Memory B cell (primary cell): Measurements from ENCODE around the gene RAB3A.
"Not testable (repeated sequence)": the region's sequence is repeated elsewhere in the genome, so short reads cannot be mapped to it uniquely, and the experiment has no call there.

Source experiments
- ATAC-seq: fragments of 150-1000 bp; cut with Tn5 transposase; 2 replicates; pipeline ENCODE4 v1.10.0; 2021; ENCODE audit warnings: low read depth, mild to moderate bottlenecking, moderate library complexity
- DNase-seq, 2 donors: peaks; one replicate each; pipeline ENCODE4 v3.0.0; 2022; ENCODE audit warnings: low spot score in 2 of 2
- H3K27ac Mint-ChIP-seq: one replicate; pipeline ENCODE4 v1.8.0; 2022; ENCODE audit warnings: mild to moderate bottlenecking, moderate library complexity, mixed read lengths
- H3K27me3 Mint-ChIP-seq: one replicate; pipeline ENCODE4 v1.8.0; 2022; ENCODE audit warnings: mixed read lengths
- H3K36me3 Mint-ChIP-seq: one replicate; pipeline ENCODE4 v1.8.0; 2022; ENCODE audit warnings: mild to moderate bottlenecking, mixed read lengths
- H3K4me1 Mint-ChIP-seq: one replicate; pipeline ENCODE4 v1.8.0; 2022; ENCODE audit warnings: mixed read lengths
- H3K4me3 Mint-ChIP-seq: one replicate; pipeline ENCODE4 v1.8.0; 2022; ENCODE audit warnings: mild to moderate bottlenecking, moderate library complexity, mixed read lengths
- H3K9me3 Mint-ChIP-seq: one replicate; pipeline ENCODE4 v1.8.0; 2022; ENCODE audit warnings: mixed read lengths

Gene RAB3A

GRCh38 chr19:18216789-18217188, 12.9 kb upstream of the RAB3A start:
- Mint-ChIP-seq H3K9me3 (no peaks in the 10 kb centered on the region), H3K36me3 (no peaks in the 10 kb centered on the region), H3K4me1 (peaks cover 3% of the 10 kb centered on the region), H3K27ac (no peak overlapping the region), H3K27me3 (peaks cover 11% of the 10 kb centered on the region), H3K4me3 (no peak overlapping the region)
- DNase-seq (no peak), ATAC-seq (no peak)

- ATAC-seq (no peak), DNase-seq (no peak)
- Mint-ChIP-seq H3K4me3 (no peak overlapping the region), H3K9me3 (no peaks in the 10 kb centered on the region), H3K4me1 (peaks cover 2% of the 10 kb centered on the region), H3K27me3 (peaks cover 5% of the 10 kb centered on the region), H3K27ac (no peak overlapping the region), H3K36me3 (no peaks in the 10 kb centered on the region)
Measured at GRCh38 chr19:18214779-18215433, 11.1 kb upstream of the RAB3A start.

- H3K4me1 Mint-ChIP-seq = peaks cover 2% of the 10 kb centered on the region
- H3K9me3 Mint-ChIP-seq = no peaks in the 10 kb centered on the region
- H3K27ac Mint-ChIP-seq = no peak overlapping the region
- no peak for ATAC-seq
- no peaks in the 10 kb centered on the region for H3K36me3 Mint-ChIP-seq
- H3K4me3 Mint-ChIP-seq = no peak overlapping the region
- H3K27me3 Mint-ChIP-seq = peaks cover 4% of the 10 kb centered on the region
- no peak for DNase-seq
Measured at GRCh38 chr19:18211683-18212082, 7.8 kb upstream of the RAB3A start.

- not testable (repeated sequence) for H3K4me1 Mint-ChIP-seq, H3K27ac Mint-ChIP-seq, ATAC-seq, H3K27me3 Mint-ChIP-seq, DNase-seq, H3K9me3 Mint-ChIP-seq, H3K36me3 Mint-ChIP-seq, H3K4me3 Mint-ChIP-seq
Measured at GRCh38 chr19:18209912-18210311, 6.1 kb upstream of the RAB3A start.

GRCh38 chr19:18208098-18208951, 4.5 kb upstream of the RAB3A start:
- no peak for ATAC-seq
- DNase-seq = peak; percentile 42 to 61
- Mint-ChIP-seq H3K4me3 (no peak overlapping the region), H3K27ac (no peak overlapping the region), H3K27me3 (peaks cover 1% of the 10 kb centered on the region), H3K9me3 (no peaks in the 10 kb centered on the region), H3K4me1 (peaks cover 3% of the 10 kb centered on the region), H3K36me3 (no peaks in the 10 kb centered on the region)

- Mint-ChIP-seq H3K4me3 (no peak overlapping the region), H3K27ac (no peak overlapping the region), H3K9me3 (no peaks in the 10 kb centered on the region), H3K36me3 (peaks cover 2% of the 10 kb centered on the region), H3K27me3 (peaks cover 1% of the 10 kb centered on the region), H3K4me1 (peaks cover 16% of the 10 kb centered on the region)
- ATAC-seq = no peak
- DNase-seq = no peak
Measured at GRCh38 chr19:18206018-18206417, 2.2 kb upstream of the RAB3A start.

- ATAC-seq (no peak), DNase-seq (peak in 1 of 2 donors; percentile 52)
Measured at GRCh38 chr19:18205200-18205892, 1.5 kb upstream of the RAB3A start.

GRCh38 chr19:18204394-18205199, 755 bp upstream of the RAB3A start:
- DNase-seq = peak; percentile 71 to 75
- H3K9me3 Mint-ChIP-seq = no peaks in the 10 kb centered on the region
- peaks cover 4% of the 10 kb centered on the region for H3K36me3 Mint-ChIP-seq
- ATAC-seq = peak; percentile 6
- H3K4me1 Mint-ChIP-seq = peaks cover 16% of the 10 kb centered on the region
- peak overlapping the region; percentile 94 for H3K27ac Mint-ChIP-seq
- H3K27me3 Mint-ChIP-seq = no peaks in the 10 kb centered on the region
- peak overlapping the region; percentile 93 for H3K4me3 Mint-ChIP-seq

More at GRCh38 chr19:18205200-18205892, 1.5 kb upstream of the RAB3A start:
- peaks cover 2% of the 10 kb centered on the region for H3K36me3 Mint-ChIP-seq
- no peaks in the 10 kb centered on the region for H3K9me3 Mint-ChIP-seq
- H3K27me3 Mint-ChIP-seq = peaks cover 1% of the 10 kb centered on the region
- H3K27ac Mint-ChIP-seq = peak overlapping the region; percentile 94
- H3K4me1 Mint-ChIP-seq = peaks cover 16% of the 10 kb centered on the region
- H3K4me3 Mint-ChIP-seq = peak overlapping the region; percentile 93

GRCh38 chr19:18203408-18203862, 407 bp downstream of the RAB3A start:
- Mint-ChIP-seq H3K9me3 (no peaks in the 10 kb centered on the region), H3K27ac (peak overlapping the region; percentile 94), H3K4me1 (peaks cover 16% of the 10 kb centered on the region), H3K4me3 (peak overlapping the region; percentile 93), H3K27me3 (no peaks in the 10 kb centered on the region), H3K36me3 (peaks cover 9% of the 10 kb centered on the region)
- DNase-seq (peak in 1 of 2 donors; percentile 18), ATAC-seq (peak; percentile 14)

GRCh38 chr19:18202778-18203407, 949 bp downstream of the RAB3A start:
- Mint-ChIP-seq H3K27me3 (no peaks in the 10 kb centered on the region), H3K4me3 (peak overlapping the region; percentile 93), H3K9me3 (no peaks in the 10 kb centered on the region), H3K27ac (peak overlapping the region; percentile 94), H3K36me3 (peaks cover 13% of the 10 kb centered on the region), H3K4me1 (peaks cover 16% of the 10 kb centered on the region)
- DNase-seq (peak in 1 of 2 donors; percentile 18), ATAC-seq (no peak)

GRCh38 chr19:18202397-18202777, 1.5 kb downstream of the RAB3A start:
- no peak overlapping the region for H3K27ac Mint-ChIP-seq

GRCh38 chr19:18198374-18198773, 5.5 kb downstream of the RAB3A start:
- Mint-ChIP-seq H3K36me3 (peaks cover 17% of the 10 kb centered on the region), H3K27me3 (no peaks in the 10 kb centered on the region), H3K9me3 (no peaks in the 10 kb centered on the region), H3K4me3 (no peak overlapping the region), H3K27ac (no peak overlapping the region), H3K4me1 (peaks cover 26% of the 10 kb centered on the region)
- DNase-seq = no peak
- no peak for ATAC-seq

More at GRCh38 chr19:18202397-18202777, 1.5 kb downstream of the RAB3A start:
- Mint-ChIP-seq H3K9me3 (no peaks in the 10 kb centered on the region), H3K4me1 (peaks cover 16% of the 10 kb centered on the region), H3K27me3 (no peaks in the 10 kb centered on the region), H3K4me3 (peak overlapping the region; percentile 93), H3K36me3 (peaks cover 14% of the 10 kb centered on the region)
- ATAC-seq (no peak), DNase-seq (no peak)

- no peak overlapping the region for H3K27ac Mint-ChIP-seq
- no peaks in the 10 kb centered on the region for H3K9me3 Mint-ChIP-seq
- no peaks in the 10 kb centered on the region for H3K27me3 Mint-ChIP-seq
- H3K4me3 Mint-ChIP-seq = no peak overlapping the region
- ATAC-seq = no peak
- peaks cover 17% of the 10 kb centered on the region for H3K36me3 Mint-ChIP-seq
- peaks cover 22% of the 10 kb centered on the region for H3K4me1 Mint-ChIP-seq
- no peak for DNase-seq
Measured at GRCh38 chr19:18197941-18198340, 5.9 kb downstream of the RAB3A start.
